Middle frontal gyrus (tissue), 1 donor: ENCODE measurements around the gene NIM1K.
"Not testable (repeated sequence)": the region's sequence is repeated elsewhere in the genome, so short reads cannot be mapped to it uniquely, and the experiment has no call there.

Experiments used
- DNase-seq: peaks from one replicate; pipeline ENCODE4 v3.0.0-alpha.2; 2015; ENCODE audit warnings: low spot score; ENCODE audit errors: extremely low spot score

Gene NIM1K

GRCh38 chr5:43279548-43280274 lies 87.7 kb downstream of the NIM1K start:
- no peak for DNase-seq

DNA sequence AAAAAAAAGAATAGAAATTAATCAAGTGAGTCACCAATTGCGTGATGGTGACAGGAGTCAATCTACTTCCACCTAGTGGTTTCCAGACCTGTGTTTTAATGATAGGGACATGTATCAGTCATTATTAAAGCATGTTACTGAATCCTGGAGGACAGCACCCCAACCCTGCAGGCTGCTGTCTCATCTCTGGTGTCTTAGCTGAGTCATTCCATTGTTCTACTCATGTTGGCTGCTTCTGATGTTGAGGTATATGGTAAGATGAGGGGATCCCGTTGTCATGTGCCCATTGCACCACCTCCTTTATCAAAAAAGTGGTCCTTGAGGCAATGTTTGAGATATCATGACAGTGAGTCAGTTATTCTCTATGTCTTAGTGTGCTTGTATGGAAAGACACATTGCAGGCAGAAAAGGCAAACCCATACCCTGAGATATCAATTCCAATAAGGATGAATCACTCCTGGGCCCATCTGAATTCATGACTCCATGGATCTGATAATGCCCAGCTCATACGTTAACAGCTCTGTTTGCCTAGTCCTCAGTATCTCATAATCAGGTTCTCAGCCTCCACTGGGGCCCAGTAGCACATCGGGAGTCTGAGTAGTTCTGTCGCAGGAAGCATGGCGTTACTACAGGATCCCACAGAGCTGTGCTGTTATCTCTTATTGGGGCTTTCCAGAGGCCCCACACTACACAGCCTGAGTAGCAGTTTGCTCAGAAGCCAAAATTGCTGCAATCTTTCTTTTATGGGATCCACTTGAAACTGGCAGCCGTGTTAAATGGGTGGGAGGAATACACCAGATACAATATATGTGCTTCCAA lies 90.0 kb downstream of the NIM1K start:
- DNase-seq = no peak

DNA sequence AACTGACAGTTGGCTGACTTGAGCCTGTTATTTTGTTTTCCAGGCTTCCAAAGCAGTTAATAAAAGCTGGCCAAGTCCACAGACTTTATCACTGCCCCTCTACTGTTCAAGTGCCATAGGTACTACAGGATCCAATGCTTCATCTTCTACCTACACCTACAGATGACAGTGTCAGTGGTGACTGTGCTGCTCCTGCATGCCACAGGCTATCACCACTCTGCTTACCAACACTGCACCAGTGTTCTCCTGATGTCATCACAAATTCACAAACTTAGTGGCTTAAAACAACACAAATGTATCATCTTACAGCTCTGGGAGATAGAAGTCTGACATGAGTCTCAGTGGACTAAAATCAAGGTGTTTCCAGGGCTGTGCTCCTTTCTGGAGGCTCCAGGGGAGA lies 94.6 kb downstream of the NIM1K start:
- DNase-seq = no peak

- no peak for DNase-seq
These were observed 95.5 kb downstream of the NIM1K start for GRCh38 chr5:43287493-43287892.

DNA sequence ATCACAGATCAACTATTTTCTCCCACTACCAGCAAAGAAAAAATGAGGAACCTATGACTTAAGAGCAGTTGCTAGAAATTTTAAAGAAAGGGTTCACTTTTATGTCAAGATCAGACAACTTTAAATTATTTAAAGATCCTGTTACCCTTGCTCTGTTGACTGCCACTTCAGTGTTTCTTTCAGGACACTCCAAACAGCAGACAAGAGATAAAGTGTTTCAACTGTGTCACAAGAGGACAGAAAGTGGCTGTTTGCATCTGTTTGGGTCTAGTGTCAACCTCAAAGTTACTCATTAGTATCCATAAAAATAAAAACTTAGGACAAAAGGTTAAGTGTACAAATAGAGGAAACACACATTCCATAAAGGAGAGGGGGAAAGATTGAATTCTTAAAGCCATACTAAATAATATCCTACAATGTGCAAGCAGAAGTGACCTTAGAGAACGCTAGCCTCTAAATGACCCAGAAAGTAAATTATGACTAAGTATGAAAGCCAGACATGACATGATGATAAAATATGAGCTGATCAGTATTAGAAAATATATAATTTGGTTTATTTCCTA lies 96.3 kb downstream of the NIM1K start:
- no peak for DNase-seq

DNA sequence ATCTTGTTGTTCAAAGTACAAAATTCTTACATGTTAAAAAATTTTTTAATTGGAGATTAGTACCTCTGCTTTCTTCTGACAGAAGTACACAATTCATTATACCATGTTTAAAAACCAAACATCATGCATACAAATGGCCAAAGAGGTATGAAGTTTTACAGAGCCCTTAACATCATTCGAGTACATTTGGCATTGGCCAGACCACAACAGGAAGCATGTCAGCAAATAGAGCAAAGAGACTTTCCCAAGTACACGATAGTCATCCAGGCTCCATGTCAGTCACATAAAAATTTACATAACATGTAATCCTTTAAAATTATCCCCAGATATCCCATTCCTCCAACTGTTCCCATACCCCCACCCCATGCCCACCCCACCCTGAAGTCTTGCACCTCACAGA lies 98.7 kb downstream of the NIM1K start:
- DNase-seq = no peak

DNA sequence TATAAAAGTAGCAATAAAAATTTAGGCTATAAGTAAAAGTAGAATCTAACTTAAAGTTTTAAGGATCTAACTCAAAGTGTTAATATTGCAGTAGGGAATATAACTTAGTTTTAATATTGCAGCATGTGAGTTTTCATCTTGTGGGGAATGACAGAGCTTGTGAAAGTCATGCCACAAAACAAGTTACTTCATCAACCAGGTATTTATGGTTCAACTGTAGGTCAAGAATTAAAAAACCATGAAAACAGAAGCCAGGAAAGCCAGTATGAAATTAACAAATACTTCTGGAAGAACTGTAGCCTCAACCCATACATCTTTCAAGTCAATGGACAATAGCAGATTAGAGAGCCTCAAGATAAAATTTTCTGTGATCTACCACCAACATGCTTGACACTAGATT lies 102.2 kb downstream of the NIM1K start:
- DNase-seq = no peak

- DNase-seq = no peak
These were observed 103.2 kb downstream of the NIM1K start for GRCh38 chr5:43295202-43295601.

DNA sequence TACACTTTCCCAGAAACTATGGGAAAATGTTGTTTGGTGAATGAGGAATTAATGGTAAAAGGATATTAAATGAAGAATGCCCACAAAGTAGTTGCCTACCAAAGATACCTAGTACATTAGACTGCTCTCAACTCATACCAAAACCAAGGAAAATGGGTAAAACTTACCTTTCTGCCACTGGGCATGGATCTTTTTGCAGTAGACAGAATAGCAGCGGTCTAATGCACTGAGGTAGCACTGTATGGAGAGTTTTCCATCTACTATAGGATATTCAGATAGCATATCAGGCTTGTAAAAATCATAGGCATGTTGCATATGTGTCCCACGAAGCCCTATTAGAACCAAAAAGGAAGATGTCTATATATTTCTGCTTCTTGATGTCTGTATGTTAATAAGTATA lies 104.8 kb downstream of the NIM1K start:
- DNase-seq = no peak

DNA sequence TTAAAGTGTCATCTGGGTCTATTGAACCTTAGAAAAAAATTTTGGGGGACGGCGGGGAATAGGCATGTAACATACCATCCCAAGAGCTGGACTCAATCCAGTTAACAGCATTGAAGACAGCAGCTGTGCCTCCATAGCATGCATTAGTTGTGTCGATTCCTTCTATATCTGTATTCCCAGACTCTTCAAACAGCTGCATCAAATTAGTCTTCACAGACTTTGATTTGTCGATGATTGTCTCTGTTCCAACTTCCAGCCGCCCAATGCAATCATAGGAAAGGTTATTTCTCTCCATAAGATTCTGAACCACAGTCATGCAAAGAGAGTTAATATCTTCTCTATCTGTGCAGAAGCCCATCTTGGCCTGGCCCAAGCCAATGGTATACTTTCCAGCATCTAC lies 106.4 kb downstream of the NIM1K start:
- no peak for DNase-seq

DNA sequence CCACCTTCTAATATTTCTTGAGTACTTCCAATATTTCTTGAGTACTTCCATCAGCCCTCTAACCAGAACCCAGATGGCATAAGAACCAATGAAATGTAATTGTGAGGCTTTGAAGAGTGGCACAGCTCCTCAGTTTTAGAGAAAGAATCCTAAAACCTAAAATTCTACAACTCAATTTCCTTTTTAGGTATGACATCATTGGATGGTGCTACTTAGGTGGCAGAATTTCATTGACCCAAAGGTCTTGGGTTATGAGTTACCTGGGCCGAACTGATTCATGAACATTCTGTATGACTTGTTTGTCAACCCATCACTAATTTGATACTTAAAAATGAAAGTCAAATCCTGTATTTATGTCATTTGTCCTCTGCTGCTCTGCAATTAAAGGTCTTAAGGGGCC lies 108.1 kb downstream of the NIM1K start:
- no peak for DNase-seq

DNA sequence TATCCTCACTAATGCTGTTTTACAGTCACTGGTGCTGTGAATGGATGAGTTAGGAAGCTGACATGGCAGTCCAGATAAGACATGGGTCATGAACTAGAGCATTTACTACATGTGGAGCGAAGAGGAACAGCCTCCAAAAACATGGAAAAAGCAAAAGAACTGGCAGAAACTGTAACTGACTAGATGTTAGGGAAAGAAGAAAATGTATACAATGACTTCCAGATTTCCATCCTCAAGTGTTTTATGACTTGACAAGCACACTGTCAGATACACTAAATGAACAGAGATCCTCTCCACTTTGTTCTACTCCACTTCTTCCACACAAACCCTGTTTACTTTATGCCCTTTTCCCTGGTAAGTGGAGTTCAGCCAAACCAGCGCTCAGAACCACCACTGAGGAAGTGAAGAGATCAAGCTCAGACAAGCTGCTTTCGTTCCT lies 109.6 kb downstream of the NIM1K start:
- DNase-seq = no peak

GRCh38 chr5:43302481-43302880 lies 110.5 kb downstream of the NIM1K start:
- DNase-seq = no peak

DNA sequence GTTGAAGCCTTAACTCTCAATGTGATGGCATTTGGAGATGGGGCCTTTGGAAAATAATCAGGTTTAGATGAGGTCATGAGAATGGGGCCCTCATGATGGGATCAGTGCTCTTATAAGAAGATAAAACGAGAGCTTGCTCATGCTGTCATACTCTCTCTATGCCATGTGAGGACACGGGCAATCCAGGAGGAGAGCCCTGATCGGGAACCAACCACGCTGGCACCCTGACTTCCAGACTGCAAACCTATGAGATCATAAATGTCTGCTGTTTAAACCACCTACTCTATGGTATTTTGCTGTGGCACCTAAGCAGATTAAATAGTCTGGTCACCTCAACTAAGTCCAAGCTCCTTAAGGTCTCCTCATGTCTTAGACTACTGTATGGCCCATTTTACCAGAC lies 111.2 kb downstream of the NIM1K start:
- DNase-seq = no peak

GRCh38 chr5:43304525-43304924 lies 112.5 kb downstream of the NIM1K start:
- DNase-seq = no peak

DNA sequence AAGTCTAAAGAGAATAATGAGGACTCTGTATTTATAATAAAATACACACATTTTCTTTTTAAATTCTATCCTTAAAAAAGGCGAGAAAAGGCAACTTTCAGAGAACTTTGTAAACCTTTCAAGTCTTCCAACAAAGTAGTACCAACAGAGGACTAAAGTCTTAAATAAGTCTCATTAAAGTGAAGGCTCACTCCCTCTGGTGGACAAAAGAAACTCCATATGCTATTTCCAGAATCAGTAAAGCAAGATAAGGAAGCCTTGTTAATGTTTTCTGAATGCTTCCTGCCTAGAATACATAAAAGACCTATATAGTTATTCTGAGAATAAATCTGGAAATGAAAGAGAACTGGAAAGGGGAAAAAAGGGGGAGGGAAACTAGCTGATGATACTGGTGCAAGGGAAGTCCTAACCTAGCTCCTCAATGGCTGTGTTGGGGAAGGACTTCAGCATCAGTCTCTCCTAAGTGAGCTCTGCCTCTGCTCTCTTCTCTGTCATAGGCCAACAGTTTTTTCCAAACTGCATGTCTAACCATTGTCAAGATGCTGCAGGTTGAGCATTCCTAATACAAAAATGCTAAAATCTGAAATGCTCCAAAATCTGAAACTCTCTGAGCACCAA lies 114.0 kb downstream of the NIM1K start:
- no peak for DNase-seq

GRCh38 chr5:43306954-43307353 lies 114.9 kb downstream of the NIM1K start:
- not testable (repeated sequence) for DNase-seq

DNA sequence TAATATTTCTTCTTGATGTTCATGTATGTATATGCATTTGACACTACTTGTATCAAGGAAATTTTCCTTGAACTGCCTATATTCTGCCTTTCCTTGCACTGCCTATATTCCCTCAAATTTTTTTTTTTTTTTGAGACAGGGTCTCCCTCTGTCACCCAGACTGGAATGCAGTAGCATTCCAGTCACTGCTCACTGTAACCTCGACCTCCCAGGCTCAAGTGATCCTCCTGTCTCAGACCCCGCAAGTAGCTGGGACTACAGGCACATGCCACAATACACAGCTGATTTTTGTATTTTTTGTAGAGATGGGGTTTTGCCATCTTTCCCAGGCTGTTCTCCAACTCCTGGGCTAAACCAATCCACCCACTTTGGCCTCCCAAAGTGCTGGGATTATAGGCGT lies 117.1 kb downstream of the NIM1K start:
- DNase-seq = no peak

DNA sequence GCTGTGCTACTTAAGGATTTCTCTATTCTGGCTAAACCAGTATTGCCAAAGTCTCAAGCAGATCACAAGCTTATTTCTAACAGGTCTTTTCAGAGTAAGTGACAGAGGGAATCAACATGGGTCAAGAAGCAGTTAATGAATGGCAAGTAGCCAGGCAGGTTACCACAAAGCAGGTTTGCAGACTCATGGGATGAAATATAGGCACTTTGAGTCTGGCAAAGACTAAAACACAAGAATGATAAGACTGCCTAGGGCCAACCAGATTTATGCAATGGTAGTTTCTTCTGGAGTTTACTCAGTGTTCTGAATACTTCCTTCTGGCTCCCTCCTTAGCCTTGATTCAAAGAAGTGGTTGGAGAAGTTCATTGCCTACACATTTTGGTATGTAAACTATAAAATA lies 117.6 kb downstream of the NIM1K start:
- no peak for DNase-seq

- no peak for DNase-seq
These were observed 120.1 kb downstream of the NIM1K start for GRCh38 chr5:43312076-43312661.

- DNase-seq = no peak
These were observed 120.6 kb downstream of the NIM1K start for GRCh38 chr5:43312699-43313034.
